Heart left ventricle (tissue), 16 donors: ENCODE results near the gene CNPY4. TPM values are rescaled to one million over a fixed set of nuclear protein-coding genes. Genes with fewer than 3 reads are reported as not detected.
"Not testable (repeated sequence)": the region's sequence is repeated elsewhere in the genome, so short reads cannot be mapped to it uniquely, and the experiment has no call there.

Source experiments
- ATAC-seq, 4 donors: fragments of 200-7000 bp; cut with Tn5 transposase; one replicate each; pipeline ENCODE4 v1.9.1; 2020 to 2022; ENCODE audit warnings: moderate library complexity in 4 of 4, mild to moderate bottlenecking in 3 of 4, moderate number of reproducible peaks in 1 of 4
- DNase-seq, 5 donors: peaks; one replicate each; pipeline ENCODE4 v3.0.0-alpha.2; 2020
- H3K27ac ChIP-seq, 12 donors: fragments of 200-600 bp; sonication (generic) in 4 of 12; one replicate each; pipeline versions ENCODE4 v1.5.0 to v1.8.0; 2016 to 2022; ENCODE audit warnings: mild to moderate bottlenecking in 2 of 12
- H3K27me3 ChIP-seq, 9 donors: fragments of 200-600 bp; sonication (generic) in 2 of 9; one replicate each; pipeline versions ENCODE4 v1.5.1 to v1.8.0; 2016 to 2022; ENCODE audit warnings: mild to moderate bottlenecking in 3 of 9
- H3K36me3 ChIP-seq, 9 donors: fragments of 200-600 bp; sonication (generic) in 2 of 9; one replicate each; pipeline versions ENCODE4 v1.5.0 to v1.8.0; 2018 to 2022; ENCODE audit warnings: mild to moderate bottlenecking in 2 of 9
- H3K4me1 ChIP-seq, 12 donors: fragments of 200-600 bp; sonication (generic) in 4 of 12; one replicate each; pipeline versions ENCODE4 v1.5.0 to v1.8.0; 2016 to 2022; ENCODE audit warnings: mild to moderate bottlenecking in 3 of 12
- H3K4me3 ChIP-seq, 12 donors: fragments of 200-600 bp; sonication (generic) in 4 of 12; one replicate each; pipeline versions ENCODE4 v1.5.0 to v1.8.0; 2017 to 2022; ENCODE audit warnings: mild to moderate bottlenecking in 9 of 12, moderate library complexity in 4 of 12
- H3K9me3 ChIP-seq, 12 donors: fragments of 200-600 bp; sonication (generic) in 4 of 12; one replicate each; pipeline versions ENCODE4 v1.5.0 to v1.8.0; 2016 to 2022; ENCODE audit warnings: mild to moderate bottlenecking in 1 of 12
- CTCF ChIP-seq, 12 donors: fragments of 200-600 bp; sonication (generic) in 4 of 12; IDR thresholded peaks; one replicate each; pipeline versions ENCODE4 v1.5.0 to v1.8.0; 2018 to 2022; ENCODE audit warnings: antibody characterized with exemption in 12 of 12, mild to moderate bottlenecking in 5 of 12
- POLR2A ChIP-seq, 2 donors: fragments of 450-650 bp; IDR thresholded peaks; one replicate each; pipeline ENCODE4 v1.6.1; 2017; ENCODE audit warnings: antibody characterized with exemption in 2 of 2, mild to moderate bottlenecking in 2 of 2, moderate library complexity in 2 of 2
- WGBS, 4 donors: extraction: QIAGEN DNeasy Blood & Tissue Kit in 2 of 4; methylation state at CpG; one replicate each; pipeline versions ENCODE4 v1.1.5 to v1.1.7; 2013 to 2018; 5-methylcytosine and 5-hydroxymethylcytosine counted together
- intact Hi-C, 10 donors: fragments of 100-400 bp; cut with DNase I; formaldehyde crosslinking; loops; one replicate each; pipeline versions ENCODE4 v1.11.1 to v1.14.2; 2022
- polyA plus RNA-seq, 2 donors: library from polyadenylated mRNA; stranded (reverse); fragments of 200-250 nt; gene quantifications; one replicate each; pipeline ENCODE4 v1.2.3, GENCODE V29; 2013
- total RNA-seq, 9 donors: library from RNA; depleted of rRNA in 2 of 9; stranded (reverse); fragments of >200 nt in 2 of 9; fragmentation: NEBNext Ultra II Directional in 3 of 9; extraction: Animal tissue kit (Norgen Biotek cat#: 25700) in 3 of 9; gene quantifications; one replicate each; pipeline versions ENCODE4 v1.1.0 to v1.2.4, GENCODE V29; 2016 to 2023
- donor health status: ischemic (EF 13 %, LVEDD 7.1; RV severe dilation, severe dysfunction).
- donor health status: healthy with polysubstance abuse.
- donor health status: DM: no; HTN: yes; CAD: no.
- donor health status: DM: no; HTN: no; CAD: no.
- donor health status: ischemic (EF 25% LVEDD 6.9; RV normal size, moderate dysfunction).
- donor health status: ischemic (EF 25% LVEDD 5.7; RV mildly dilated, moderate dysfunction).
- donor health status: healthy.
- donor health status: DM: yes; HTN: yes; CAD: no.
- donor health status: ischemic (EF 35%, LVEDD 5.7; RV mildly dilated, moderate dysfunction).
- donor health status: nonischemic (EF 11% LVEDD 7.7; RV severe dilation, severe dysfunction).
- donor health status: DM: yes; HTN: yes; CAD: no.
- donor health status: PGD.
- donor health status: ischemic (EF 29% LVEDD 5.4; RV normal size, mild dysfunction).
- donor health status: nonischemic (EF 23%, LVEDD 6.1; RV moderate dilation, normal function).

Gene CNPY4
- total and polyA plus RNA-seq, 11 donors, result 5.9 to 10.8 (median 8.5) TPM

GRCh38 chr7:100137851-100138760, 18.7 kb downstream of the CNPY4 start:
- Histone ChIP-seq H3K27ac (no peak overlapping the region), H3K4me1 (no peaks in the 10 kb centered on the region), H3K36me3 (no peaks in the 10 kb centered on the region), H3K4me3 (no peak overlapping the region), H3K9me3 (no peaks in the 10 kb centered on the region), H3K27me3 (peaks cover 0 to 15% (median 0%) of the 10 kb centered on the region in 9 donors)
- no peak for DNase-seq
- 76 to 80% (median 78%) methylated on average over 13 of the region's 13 CpGs for WGBS, 4 donors
- ATAC-seq, result no peak
- intact Hi-C loops, result loop anchor here in 3 of 10 donors (5.0 to 10.0 kb wide), 3 partner anchors 79 to 217 kb away; partner anchors contain the start of genes PILRB (in 1 of the 3) and PVRIG (in 1 of the 3)
- TF ChIP-seq CTCF (IDR thresholded peaks at IDR 0.05), result no peak
- no peak for TF ChIP-seq POLR2A (IDR thresholded peaks at IDR 0.05)

GRCh38 chr7:100141555-100141949, 22.1 kb downstream of the CNPY4 start:
- TF ChIP-seq POLR2A (IDR thresholded peaks at IDR 0.05) (no peak), CTCF (IDR thresholded peaks at IDR 0.05) (no peak)
- no peaks in the 10 kb centered on the region for H3K4me1 ChIP-seq
- no peaks in the 10 kb centered on the region for H3K36me3 ChIP-seq
- ATAC-seq (no peak), DNase-seq (no peak)
- intact Hi-C loops, result loop anchor here in 1 of 10 donors (10.0 kb wide), 1 partner anchor 203 kb away; no protein-coding TSS in a partner anchor
- H3K27ac ChIP-seq, result no peak overlapping the region
- no peak overlapping the region for H3K4me3 ChIP-seq
- H3K27me3 ChIP-seq, result peaks cover 0 to 15% (median 0%) of the 10 kb centered on the region in 9 donors
- H3K9me3 ChIP-seq, result no peaks in the 10 kb centered on the region
- WGBS, 4 donors, result 62 to 67% (median 66%) methylated on average over 3 of the region's 3 CpGs

GRCh38 chr7:100142461-100142860, 23.0 kb downstream of the CNPY4 start:
- intact Hi-C loops, result loop anchor here in 1 of 10 donors (10.0 kb wide), 1 partner anchor 202 kb away; no protein-coding TSS in a partner anchor
- Histone ChIP-seq H3K27ac (no peak overlapping the region), H3K4me3 (no peak overlapping the region), H3K9me3 (no peaks in the 10 kb centered on the region), H3K4me1 (no peaks in the 10 kb centered on the region), H3K36me3 (no peaks in the 10 kb centered on the region), H3K27me3 (peaks cover 0 to 15% (median 0%) of the 10 kb centered on the region in 9 donors)
- no peak for ATAC-seq
- TF ChIP-seq CTCF (IDR thresholded peaks at IDR 0.05) (no peak), POLR2A (IDR thresholded peaks at IDR 0.05) (no peak)
- no peak for DNase-seq
- 93 to 95% (median 94%) methylated on average over 3 of the region's 3 CpGs for whole genome bisulfite sequencing, 4 donors

- not testable (repeated sequence) for H3K27me3 ChIP-seq, ATAC-seq, H3K36me3 ChIP-seq, H3K4me3 ChIP-seq, H3K9me3 ChIP-seq, DNase-seq, H3K27ac ChIP-seq
- peaks cover 0 to 27% (median 12%) of the 10 kb centered on the region in 12 donors for H3K4me1 ChIP-seq
- WGBS, 4 donors, result 77 to 95% (median 92%) methylated on average over 4 of the region's 4 CpGs
- intact Hi-C loops, result loop anchor here in 1 of 10 donors (10.0 kb wide), 1 partner anchor 198 kb away; no protein-coding TSS in a partner anchor
These were observed 26.9 kb downstream of the CNPY4 start for GRCh38 chr7:100146350-100146749.
